ENCODE measurements around the gene ATP6V1B1. TPM values are rescaled to one million over a fixed set of nuclear protein-coding genes. Genes with fewer than 3 reads are reported as not detected.
A peak's percentile ranks its signal among the peaks of the same experiment; 100 is the strongest.

The ATP6V1B1 gene
- total and polyA plus RNA-seq, 2 of the 13 experiments (the other 11 are each of a cell fraction or from before 2014, with no cell fraction given) = 0.58 to 1.6 TPM

GRCh38 chr2:70891572-70892357 lies 43.9 kb upstream of the ATP6V1B1 start (continued):
- TF ChIP-seq ZNF784 (CRISPR knock-in tag; IDR thresholded peaks at IDR 0.05; ENCODE audit: borderline replicate concordance) (no peak), AFF4 (CRISPR knock-in tag; IDR thresholded peaks at IDR 0.05) (no peak), PHF20 (CRISPR knock-in tag; IDR thresholded peaks at IDR 0.05) (no peak), HMGXB4 (CRISPR knock-in tag; IDR thresholded peaks at IDR 0.05; ENCODE audit: borderline replicate concordance in 1 of 2, low read depth in 1 of 2) (no peak), THAP8 (CRISPR knock-in tag; IDR thresholded peaks at IDR 0.05; ENCODE audit: borderline replicate concordance) (no peak), ARID3A (IDR thresholded peaks at IDR 0.05; ENCODE audit: low read depth, low read length) (no peak), FOXK2 (IDR thresholded peaks at IDR 0.05) (no peak), BORCS8-MEF2B (CRISPR knock-in tag; IDR thresholded peaks at IDR 0.05) (0 out of 2 replicates have a peak, but pooled peaks have one; percentile 6), DPF2 (CRISPR knock-in tag; IDR thresholded peaks at IDR 0.05; ENCODE audit: borderline replicate concordance, low read depth) (no peak), ARID5B (CRISPR knock-in tag; IDR thresholded peaks at IDR 0.05) (no peak), HNF4A (CRISPR knock-in tag; IDR thresholded peaks at IDR 0.05) (peak; percentile 51; the same call in 1 of the 2 replicates), SP4 (CRISPR knock-in tag; IDR thresholded peaks at IDR 0.05) (no peak), CEBPG (CRISPR knock-in tag; IDR thresholded peaks at IDR 0.05) (no peak), NFE2L2 (IDR thresholded peaks at IDR 0.05; ENCODE audit: low read length) (no peak)

All from HepG2 (cell line).